Neural cell (in vitro differentiated cells): ENCODE data around the gene ADGRL3. TPM values are rescaled to one million over a fixed set of nuclear protein-coding genes. Genes with fewer than 3 reads are reported as not detected.

Source experiments
- H2AFZ ChIP-seq: fragments of 200-600, 300-800 bp; sonication (generic), shearing (Covaris generic); 2 replicates; pipeline ENCODE4 v1.6.0; 2014; ENCODE audit warnings: low read depth, mild to moderate bottlenecking, antibody characterized with exemption, low read length, moderate library complexity
- H3F3A ChIP-seq: fragments of 200-600 bp; shearing (Covaris generic); 2 replicates; pipeline ENCODE4 v1.6.1; 2016; ENCODE audit warnings: mild to moderate bottlenecking, moderate library complexity, mixed read lengths, antibody characterized with exemption, low read length; ENCODE audit not compliant: insufficient read depth, poor library complexity, severe bottlenecking
- H3K27ac ChIP-seq: fragments of 200-600, 300-800 bp; sonication (generic), shearing (Covaris generic); 2 replicates; pipeline ENCODE4 v1.5.1; 2014; ENCODE audit warnings: mild to moderate bottlenecking, low read length, moderate library complexity
- H3K27me3 ChIP-seq: fragments of 300-800, 200-600 bp; sonication (generic), shearing (Covaris generic); 2 replicates; pipeline ENCODE4 v1.6.0; 2014; ENCODE audit warnings: mild to moderate bottlenecking, low read depth, low read length, moderate library complexity; ENCODE audit not compliant: insufficient read depth
- H3K36me3 ChIP-seq: fragments of 300-800, 200-600 bp; sonication (generic), shearing (Covaris generic); 2 replicates; pipeline ENCODE4 v1.5.1; 2014; ENCODE audit warnings: mild to moderate bottlenecking, antibody characterized with exemption, low read length, moderate library complexity; ENCODE audit not compliant: insufficient read depth
- H3K4me2 ChIP-seq: fragments of 300-800, 200-600 bp; sonication (generic), shearing (Covaris generic); 2 replicates; pipeline ENCODE4 v1.6.0; 2014; ENCODE audit warnings: mild to moderate bottlenecking, low read length
- H3K4me3 ChIP-seq: fragments of 300-800, 200-600 bp; sonication (generic), shearing (Covaris generic); 2 replicates; pipeline ENCODE4 v1.5.1; 2014; ENCODE audit warnings: mild to moderate bottlenecking, low read length, moderate library complexity
- H3K79me2 ChIP-seq: fragments of 200-600 bp; shearing (Covaris generic); replicated peaks from 2 replicates; pipeline ENCODE4 v1.6.0; 2014; ENCODE audit warnings: mild to moderate bottlenecking, low read length, moderate library complexity; ENCODE audit not compliant: insufficient read depth
- H3K9ac ChIP-seq: fragments of 300-800, 200-600 bp; sonication (generic), shearing (Covaris generic); 2 replicates; pipeline ENCODE4 v1.6.1; 2016; ENCODE audit warnings: mild to moderate bottlenecking, low read length, mixed read lengths
- H3K9me2 ChIP-seq: fragments of 200-600 bp; shearing (Covaris generic); 2 replicates; pipeline ENCODE4 v1.6.1; 2016; ENCODE audit warnings: mild to moderate bottlenecking, low read length, mixed read lengths; ENCODE audit not compliant: insufficient read depth
- H3K9me3 ChIP-seq: fragments of 200-600, 300-800 bp; sonication (generic), shearing (Covaris generic); 2 replicates; pipeline ENCODE4 v1.6.1; 2016; ENCODE audit warnings: mild to moderate bottlenecking, mixed run types, low read length, moderate library complexity, mixed read lengths
- H4K20me1 ChIP-seq: fragments of 200-600 bp; shearing (Covaris generic); 2 replicates; pipeline ENCODE4 v1.6.1; 2016; ENCODE audit warnings: mild to moderate bottlenecking, mixed run types; ENCODE audit not compliant: insufficient read depth
- EP300 ChIP-seq: fragments of 450-650 bp; conservative IDR thresholded peaks from 2 replicates; pipeline ENCODE4 v1.6.1; 2014; ENCODE audit warnings: antibody characterized with exemption, mild to moderate bottlenecking, moderate library complexity; ENCODE audit not compliant: poor library complexity, severe bottlenecking
- EZH2 ChIP-seq: fragments of 200-600, 300-800 bp; shearing (Covaris generic), sonication (generic); IDR thresholded peaks from 2 replicates; pipeline ENCODE4 v1.6.1; 2014; ENCODE audit warnings: antibody characterized with exemption, low read length, borderline replicate concordance, mild to moderate bottlenecking; ENCODE audit not compliant: insufficient read depth, poor library complexity, severe bottlenecking
- MXI1 ChIP-seq: fragments of 450-650 bp; conservative IDR thresholded peaks from 2 replicates; pipeline ENCODE4 v1.6.1; 2014; ENCODE audit warnings: antibody characterized with exemption, mild to moderate bottlenecking; ENCODE audit not compliant: poor library complexity, severe bottlenecking
- POLR2AphosphoS5 ChIP-seq: IDR thresholded peaks from 2 replicates; pipeline ENCODE4 v1.6.1; 2012
- RAD21 ChIP-seq: fragments of 450-650 bp; conservative IDR thresholded peaks from 2 replicates; pipeline ENCODE4 v1.6.1; 2014; ENCODE audit warnings: antibody characterized with exemption, mild to moderate bottlenecking, moderate library complexity
- REST ChIP-seq: IDR thresholded peaks from 2 replicates; pipeline ENCODE4 v1.6.1; 2012; ENCODE audit warnings: borderline replicate concordance
- SMC3 ChIP-seq: fragments of 450-650 bp; conservative IDR thresholded peaks from 2 replicates; pipeline ENCODE4 v1.6.1; 2014; ENCODE audit warnings: antibody characterized with exemption, mild to moderate bottlenecking, moderate library complexity; ENCODE audit not compliant: poor library complexity
- polyA plus RNA-seq: library from polyadenylated mRNA; depleted of rRNA; stranded (reverse); fragments of >200 nt; gene quantifications from 2 replicates; pipeline ENCODE4 v1.2.3, GENCODE V29; 2014

ADGRL3 gene
- polyA plus RNA-seq, 1 donor from 2014 or later: 99.4 TPM

GRCh38 chr4:61245069-61245714, 45.1 kb downstream of the ADGRL3 start:
- H3K4me3 ChIP-seq: no peak overlapping the region
- H3K27ac ChIP-seq: no peak overlapping the region

GRCh38 chr4:61246034-61246433, 45.9 kb downstream of the ADGRL3 start:
- no peaks in the 10 kb centered on the region for H4K20me1 ChIP-seq
- H3K9me3 ChIP-seq: no peaks in the 10 kb centered on the region
- H3K4me2 ChIP-seq: no peak overlapping the region
- H3K9me2 ChIP-seq: no peaks in the 10 kb centered on the region
- H3K27me3 ChIP-seq: no peaks in the 10 kb centered on the region
- H3F3A ChIP-seq: no peaks in the 10 kb centered on the region
- no peak overlapping the region for H3K4me3 ChIP-seq
- H3K79me2 ChIP-seq: peaks cover 78% of the 10 kb centered on the region
- peaks cover 4% of the 10 kb centered on the region for H3K36me3 ChIP-seq
- no peak overlapping the region for H3K9ac ChIP-seq
- TF ChIP-seq MXI1 (no peak), SMC3 (no peak), EP300 (no peak), REST (no peak), POLR2AphosphoS5 (no peak), RAD21 (no peak)
- no peak overlapping the region for H2AFZ ChIP-seq
- no peak overlapping the region for H3K27ac ChIP-seq

More at GRCh38 chr4:61245069-61245714, 45.1 kb downstream of the ADGRL3 start:
- Histone ChIP-seq H3K79me2 (peaks cover 71% of the 10 kb centered on the region), H3K27me3 (no peaks in the 10 kb centered on the region), H4K20me1 (no peaks in the 10 kb centered on the region), H3K36me3 (peaks cover 4% of the 10 kb centered on the region), H2AFZ (no peak overlapping the region), H3K9ac (no peak overlapping the region), H3K4me2 (no peak overlapping the region), H3F3A (no peaks in the 10 kb centered on the region), H3K9me3 (no peaks in the 10 kb centered on the region), H3K9me2 (no peaks in the 10 kb centered on the region)
- TF ChIP-seq EP300: no peak
- no peak for TF ChIP-seq REST
- TF ChIP-seq EZH2: no peak
